PC-3 (cell line): ENCODE measurements around the gene ACKR1. TPM values are rescaled to one million over a fixed set of nuclear protein-coding genes. Genes with fewer than 3 reads are reported as not detected.

Experiments
- ATAC-seq: fragments of 200-7000 bp; cut with Tn5 transposase; 2 replicates; pipeline ENCODE4 v1.9.1; 2020; ENCODE audit warnings: mild to moderate bottlenecking, moderate library complexity
- BruUV-seq: library from RNA; stranded (reverse); fragments of 400-500 nt; replicated peaks from 2 replicates; lab custom pipeline; 2021; lab: Mats Ljungman, UMichigan
- CTCF ChIA-PET: fragments of 300-600 bp; sonication (Branson Sonifier 250); formaldehyde crosslinking; loops from one replicate; lab custom pipeline; 2022; ENCODE audit warnings: antibody characterized with exemption; lab: Charles Lee
- POLR2A ChIA-PET: fragments of 300-600 bp; sonication (Branson Sonifier 250); formaldehyde crosslinking; loops from one replicate; lab custom pipeline; 2022; ENCODE audit warnings: antibody characterized with exemption; ENCODE audit not compliant: unreplicated experiment; lab: Charles Lee
- DNase-seq: peaks from one replicate; pipeline ENCODE4 v3.0.0-alpha.2; 2015
- H2AFZ ChIP-seq: fragments of 300-600 bp; sonication (generic); 2 replicates; pipeline ENCODE4 v1.6.0; 2016; ENCODE audit warnings: antibody characterized with exemption, low read length
- H3F3A ChIP-seq: fragments of 300-600 bp; sonication (generic); one replicate; pipeline ENCODE4 v1.6.0; 2017; ENCODE audit warnings: antibody characterized with exemption, low read length, control low read depth, mild to moderate bottlenecking; ENCODE audit not compliant: unreplicated experiment
- H3K27ac ChIP-seq: fragments of 300-600 bp; sonication (generic); 2 replicates; pipeline ENCODE4 v1.5.1; 2016; ENCODE audit warnings: mild to moderate bottlenecking, low read length
- H3K27me3 ChIP-seq: fragments of 300-600 bp; sonication (generic); 2 replicates; pipeline ENCODE4 v1.6.1; 2016; ENCODE audit warnings: low read length, mixed read lengths
- H3K36me3 ChIP-seq: fragments of 300-600 bp; sonication (generic); 2 replicates; pipeline ENCODE4 v1.6.1; 2016; ENCODE audit warnings: low read depth, mixed run types, low read length, mixed read lengths
- H3K4me1 ChIP-seq: fragments of 300-600 bp; sonication (generic); 2 replicates; pipeline ENCODE4 v1.5.1; 2016; ENCODE audit warnings: low read length; ENCODE audit not compliant: insufficient read depth
- H3K4me2 ChIP-seq: fragments of 300-600 bp; sonication (generic); 2 replicates; pipeline ENCODE4 v1.6.0; 2016; ENCODE audit warnings: low read length
- H3K4me3 ChIP-seq: fragments of 300-600 bp; sonication (generic); 2 replicates; pipeline ENCODE4 v1.5.1; 2016; ENCODE audit warnings: mild to moderate bottlenecking, low read length, mixed read lengths
- H3K79me2 ChIP-seq: fragments of 300-600 bp; sonication (generic); 2 replicates; pipeline ENCODE4 v1.6.1; 2017; ENCODE audit warnings: low read length, mixed read lengths
- H3K9ac ChIP-seq: fragments of 300-600 bp; sonication (generic); 2 replicates; pipeline ENCODE4 v1.6.0; 2016; ENCODE audit warnings: mild to moderate bottlenecking, low read length
- H3K9me2 ChIP-seq: fragments of 300-600 bp; sonication (generic); replicated peaks from 2 replicates; pipeline ENCODE4 v1.6.1; 2016; ENCODE audit warnings: mixed run types, low read length, mixed read lengths
- H3K9me3 ChIP-seq: fragments of 300-600 bp; sonication (generic); 2 replicates; pipeline ENCODE4 v1.6.1; 2016; ENCODE audit warnings: low read length, mixed read lengths
- H4K20me1 ChIP-seq: fragments of 300-600 bp; sonication (generic); 2 replicates; pipeline ENCODE4 v1.6.1; 2016; ENCODE audit warnings: low read length, mixed read lengths
- EZH2 ChIP-seq: fragments of 300-600 bp; sonication (generic); IDR thresholded peaks from one replicate; pipeline ENCODE4 v1.6.1; 2017; ENCODE audit warnings: antibody characterized with exemption, mild to moderate bottlenecking, low read length; ENCODE audit not compliant: unreplicated experiment
- EZH2phosphoT487 ChIP-seq: fragments of 300-600 bp; sonication (generic); IDR thresholded peaks from 2 replicates; pipeline ENCODE4 v1.6.1; 2018; ENCODE audit warnings: mild to moderate bottlenecking, antibody characterized with exemption, low read length, borderline replicate concordance
- intact Hi-C: fragments of 100-400 bp; cut with micrococcal nuclease; formaldehyde crosslinking; loops from 2 replicates; pipeline ENCODE4 v1.9.0; 2023
- total RNA-seq: library from RNA; depleted of rRNA; stranded (reverse); fragments of >200 nt; gene quantifications from 2 replicates; pipeline ENCODE4 v1.2.3, GENCODE V29; 2014
- TF ChIP-seq, protein P1 (sequence below): fragments of 300-600 bp; sonication (generic); conservative IDR thresholded peaks from 2 replicates; pipeline ENCODE4 v1.5.1; 2017; ENCODE audit warnings: antibody characterized with exemption, low read depth, mild to moderate bottlenecking, low read length

ACKR1 gene
- total RNA-seq, 1 experiment from 2014 or later: not detected

GRCh38 chr1:159209061-159209460 lies 4.4 kb downstream of the ACKR1 start:
- Histone ChIP-seq H3K27ac (no peak overlapping the region), H3K36me3 (no peaks in the 10 kb centered on the region), H3K79me2 (no peaks in the 10 kb centered on the region), H3K9ac (no peak overlapping the region), H3K4me3 (no peak overlapping the region), H3K9me2 (no peaks in the 10 kb centered on the region), H3K4me2 (no peak overlapping the region), H3K4me1 (peaks cover 4% of the 10 kb centered on the region; the same call in 1 of the 2 replicates), H3F3A (no peaks in the 10 kb centered on the region), H2AFZ (no peak overlapping the region), H3K27me3 (peaks cover 70% of the 10 kb centered on the region), H4K20me1 (no peaks in the 10 kb centered on the region), H3K9me3 (no peaks in the 10 kb centered on the region)
- BruUV-seq: no TSS peak
- ChIA-PET POLR2A (no interaction called here), CTCF (interaction anchor here (0.8 kb wide), 1 partner anchor 11 kb away, joined by 9 read pairs; no protein-coding TSS in a partner anchor)
- TF ChIP-seq EZH2 (no peak), EZH2phosphoT487 (no peak)
- TF ChIP-seq, protein P1, sequence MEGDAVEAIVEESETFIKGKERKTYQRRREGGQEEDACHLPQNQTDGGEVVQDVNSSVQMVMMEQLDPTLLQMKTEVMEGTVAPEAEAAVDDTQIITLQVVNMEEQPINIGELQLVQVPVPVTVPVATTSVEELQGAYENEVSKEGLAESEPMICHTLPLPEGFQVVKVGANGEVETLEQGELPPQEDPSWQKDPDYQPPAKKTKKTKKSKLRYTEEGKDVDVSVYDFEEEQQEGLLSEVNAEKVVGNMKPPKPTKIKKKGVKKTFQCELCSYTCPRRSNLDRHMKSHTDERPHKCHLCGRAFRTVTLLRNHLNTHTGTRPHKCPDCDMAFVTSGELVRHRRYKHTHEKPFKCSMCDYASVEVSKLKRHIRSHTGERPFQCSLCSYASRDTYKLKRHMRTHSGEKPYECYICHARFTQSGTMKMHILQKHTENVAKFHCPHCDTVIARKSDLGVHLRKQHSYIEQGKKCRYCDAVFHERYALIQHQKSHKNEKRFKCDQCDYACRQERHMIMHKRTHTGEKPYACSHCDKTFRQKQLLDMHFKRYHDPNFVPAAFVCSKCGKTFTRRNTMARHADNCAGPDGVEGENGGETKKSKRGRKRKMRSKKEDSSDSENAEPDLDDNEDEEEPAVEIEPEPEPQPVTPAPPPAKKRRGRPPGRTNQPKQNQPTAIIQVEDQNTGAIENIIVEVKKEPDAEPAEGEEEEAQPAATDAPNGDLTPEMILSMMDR: no peak
- intact Hi-C loops: no loop called here
- no peak for DNase-seq
- no peak for ATAC-seq

- H3K9me2 ChIP-seq: no peaks in the 10 kb centered on the region
- H4K20me1 ChIP-seq: no peaks in the 10 kb centered on the region
- H3K9me3 ChIP-seq: no peaks in the 10 kb centered on the region
- no peaks in the 10 kb centered on the region for H3F3A ChIP-seq
- no peak for TF ChIP-seq EZH2
- TF ChIP-seq, protein P1: peak; percentile 99
- no peaks in the 10 kb centered on the region for H3K36me3 ChIP-seq
- no TSS peak for BruUV-seq
- DNase-seq: peak; percentile 73
- H3K79me2 ChIP-seq: no peaks in the 10 kb centered on the region
- ATAC-seq: peak; percentile 39; the same call in 1 of the 2 replicates
- H3K9ac ChIP-seq: no peak overlapping the region
- POLR2A ChIA-PET: no interaction called here
- H3K4me1 ChIP-seq: peaks cover 4% of the 10 kb centered on the region; the same call in 1 of the 2 replicates
- peaks cover 46% of the 10 kb centered on the region for H3K27me3 ChIP-seq
- CTCF ChIA-PET: interaction anchor here (1.4 kb wide), 1 partner anchor 50 kb away, joined by 3 read pairs; no protein-coding TSS in a partner anchor
- no peak overlapping the region for H2AFZ ChIP-seq
- H3K27ac ChIP-seq: no peak overlapping the region
- no peak overlapping the region for H3K4me3 ChIP-seq
- intact Hi-C loops: loop anchor here (2.0 to 5.0 kb wide), 3 partner anchors 79 to 681 kb away; no protein-coding TSS in a partner anchor
- 0 out of 2 replicates have a peak overlapping the region, but pooled peaks have one; percentile 2 for H3K4me2 ChIP-seq
Observed at GRCh38 chr1:159211331-159212136, 6.9 kb downstream of the ACKR1 start.
